HG02623 (cell line): Measurements from ENCODE around the gene TNS3.

Source experiments
- ATAC-seq: cut with Tn5 transposase; IDR thresholded peaks from one replicate; pipeline ENCODE4 v1.9.1; 2021; ENCODE audit warnings: moderate library complexity; ENCODE audit not compliant: unreplicated experiment

Gene TNS3

GRCh38 chr7:47490501-47491265, 91.2 kb downstream of the TNS3 start:
- ATAC-seq: no peak

DNA sequence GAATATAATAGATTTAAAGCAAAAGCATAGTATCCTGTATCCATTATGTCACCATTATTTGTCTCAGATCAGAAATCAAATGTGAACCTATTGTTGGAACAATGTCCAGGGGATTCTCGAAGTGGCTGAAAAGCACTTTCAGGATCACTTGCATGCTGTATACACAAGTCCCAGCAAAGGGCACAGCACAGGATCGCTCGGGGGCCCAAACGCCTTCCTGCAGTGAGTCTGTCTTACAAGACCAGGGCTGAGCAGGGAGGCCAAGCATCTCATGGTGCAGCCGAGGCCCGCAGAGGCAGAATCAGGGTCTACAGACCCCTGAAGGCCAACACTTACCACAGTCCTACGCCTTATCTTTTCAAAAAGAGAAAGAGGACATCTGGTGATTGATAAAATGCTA, 92.3 kb downstream of the TNS3 start:
- no peak for ATAC-seq

- no peak for ATAC-seq
Measured at GRCh38 chr7:47488969-47489342, 93.0 kb downstream of the TNS3 start.

DNA sequence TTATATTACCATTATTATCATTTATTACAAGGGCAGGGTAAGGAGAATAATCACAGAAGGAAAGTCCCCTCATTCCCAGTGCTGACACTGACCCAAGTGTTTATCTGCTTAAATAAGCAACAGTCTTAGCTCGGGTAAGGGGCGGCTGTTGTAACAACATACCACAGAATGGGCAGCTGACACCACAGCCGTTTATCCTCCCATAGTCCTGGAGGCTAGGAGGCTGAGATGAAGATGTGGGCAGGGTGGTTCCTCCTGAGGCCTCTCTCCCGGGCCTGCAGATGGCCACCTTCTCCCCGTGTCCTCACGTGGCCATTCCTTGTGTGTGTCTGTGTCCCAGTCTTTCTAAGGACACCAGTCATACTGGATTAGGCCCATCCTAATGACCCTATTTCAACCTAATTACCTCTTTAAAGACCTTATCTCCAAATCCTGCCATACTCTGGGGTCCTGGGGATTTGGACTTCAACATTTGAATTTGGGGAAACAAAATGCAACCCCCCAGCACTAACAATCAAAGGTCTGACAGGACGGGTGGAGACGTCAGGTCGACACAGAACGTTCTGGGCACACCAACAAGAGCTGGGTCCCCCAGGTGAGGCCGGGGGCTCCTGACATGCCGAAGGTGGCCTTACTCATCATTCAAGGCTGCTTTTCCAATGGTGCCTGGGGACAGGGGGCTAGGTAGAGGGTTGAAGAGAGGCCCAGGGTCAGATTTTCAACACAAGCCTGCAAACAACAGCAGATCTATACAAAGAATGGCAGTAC, 93.5 kb downstream of the TNS3 start:
- no peak for ATAC-seq

DNA sequence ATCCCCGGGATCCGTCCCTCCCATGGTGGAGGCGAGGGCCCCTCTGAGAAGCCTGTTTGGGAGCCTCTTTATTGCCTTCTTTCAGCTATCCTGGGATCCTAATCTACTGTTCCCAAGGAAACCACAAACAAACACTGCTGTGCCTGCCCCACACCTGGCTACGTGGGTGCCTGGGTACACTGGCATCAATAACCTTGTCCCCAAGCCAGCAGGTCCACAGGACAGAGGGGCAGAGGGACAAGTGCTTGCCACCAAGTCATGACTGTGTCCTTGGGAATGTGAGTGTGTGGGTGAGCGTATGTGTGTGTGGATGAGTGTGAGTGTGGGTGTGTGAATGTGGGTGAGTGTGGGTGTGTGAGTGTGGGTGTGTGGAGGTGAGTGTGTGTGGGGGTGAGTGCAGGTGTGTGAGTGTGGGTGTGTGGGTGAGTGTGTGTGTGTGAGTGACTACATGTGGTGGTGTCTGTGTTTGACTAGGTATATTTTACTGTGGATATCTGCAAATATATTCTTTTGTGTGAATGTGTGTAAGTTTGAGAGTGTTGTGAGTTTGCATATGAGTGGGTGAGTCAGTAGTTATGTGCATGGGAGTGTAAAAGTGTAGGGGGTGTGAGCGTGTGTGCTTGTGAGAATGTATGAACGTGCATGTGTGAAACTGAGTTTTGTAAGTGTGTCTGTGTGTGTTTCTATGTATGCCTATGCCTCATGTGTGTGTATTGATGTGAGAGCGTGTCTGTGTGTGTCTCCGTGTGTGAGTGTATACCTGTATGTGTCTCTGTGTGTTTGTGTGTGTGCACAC, 96.1 kb downstream of the TNS3 start:
- no peak for ATAC-seq

GRCh38 chr7:47484923-47485639, 96.8 kb downstream of the TNS3 start:
- no peak for ATAC-seq

DNA sequence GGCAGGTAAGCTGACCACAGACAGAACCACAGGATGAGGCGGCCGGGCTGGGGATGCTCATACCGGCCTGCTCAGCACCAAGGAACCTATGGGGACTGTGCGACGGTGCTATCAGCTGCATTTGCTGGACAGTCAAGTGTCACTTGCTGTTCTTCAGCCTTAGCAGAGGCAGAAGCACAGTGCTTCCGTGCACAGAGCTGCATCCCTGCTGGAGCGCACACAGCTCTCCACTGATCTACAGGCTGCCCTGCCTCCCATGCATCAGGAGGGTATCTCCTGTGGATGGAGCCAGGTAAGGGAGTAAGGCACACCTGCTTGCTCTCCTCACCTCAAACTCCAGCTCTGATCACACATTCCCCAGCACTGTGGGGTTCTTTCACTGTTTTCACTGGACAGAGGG, 97.5 kb downstream of the TNS3 start:
- ATAC-seq: no peak

DNA sequence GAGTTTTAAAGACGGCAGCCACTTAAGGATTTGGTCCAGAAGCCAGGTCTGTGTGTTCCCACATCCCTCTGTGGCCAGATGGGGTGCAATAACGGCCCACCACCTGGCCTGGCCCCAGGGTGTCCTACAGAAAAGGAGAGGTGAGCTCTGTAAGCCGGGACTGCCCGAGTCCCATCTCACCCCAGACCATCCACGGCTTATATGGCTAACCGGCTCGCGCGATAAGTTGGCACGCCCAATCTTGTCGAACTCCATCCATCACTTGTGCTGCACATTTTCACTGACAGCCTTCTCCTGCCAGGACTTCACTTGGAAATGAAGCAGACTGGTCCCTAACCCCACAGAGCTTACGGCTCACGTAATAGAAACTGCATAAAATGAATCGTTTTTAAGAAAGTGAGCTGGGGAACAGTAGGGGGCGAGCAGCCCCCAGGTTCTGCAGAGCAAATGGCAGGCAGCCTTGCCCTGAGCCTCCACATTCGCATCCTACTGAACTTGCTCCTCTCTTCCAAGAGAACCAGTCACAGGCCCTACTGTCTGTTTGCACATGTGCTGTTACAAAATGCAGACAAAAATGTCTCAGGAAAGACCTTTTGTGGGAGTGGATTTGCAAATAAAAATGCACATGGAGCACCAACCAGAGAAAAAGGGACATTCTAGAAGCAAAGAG, 98.2 kb downstream of the TNS3 start:
- ATAC-seq: no peak

DNA sequence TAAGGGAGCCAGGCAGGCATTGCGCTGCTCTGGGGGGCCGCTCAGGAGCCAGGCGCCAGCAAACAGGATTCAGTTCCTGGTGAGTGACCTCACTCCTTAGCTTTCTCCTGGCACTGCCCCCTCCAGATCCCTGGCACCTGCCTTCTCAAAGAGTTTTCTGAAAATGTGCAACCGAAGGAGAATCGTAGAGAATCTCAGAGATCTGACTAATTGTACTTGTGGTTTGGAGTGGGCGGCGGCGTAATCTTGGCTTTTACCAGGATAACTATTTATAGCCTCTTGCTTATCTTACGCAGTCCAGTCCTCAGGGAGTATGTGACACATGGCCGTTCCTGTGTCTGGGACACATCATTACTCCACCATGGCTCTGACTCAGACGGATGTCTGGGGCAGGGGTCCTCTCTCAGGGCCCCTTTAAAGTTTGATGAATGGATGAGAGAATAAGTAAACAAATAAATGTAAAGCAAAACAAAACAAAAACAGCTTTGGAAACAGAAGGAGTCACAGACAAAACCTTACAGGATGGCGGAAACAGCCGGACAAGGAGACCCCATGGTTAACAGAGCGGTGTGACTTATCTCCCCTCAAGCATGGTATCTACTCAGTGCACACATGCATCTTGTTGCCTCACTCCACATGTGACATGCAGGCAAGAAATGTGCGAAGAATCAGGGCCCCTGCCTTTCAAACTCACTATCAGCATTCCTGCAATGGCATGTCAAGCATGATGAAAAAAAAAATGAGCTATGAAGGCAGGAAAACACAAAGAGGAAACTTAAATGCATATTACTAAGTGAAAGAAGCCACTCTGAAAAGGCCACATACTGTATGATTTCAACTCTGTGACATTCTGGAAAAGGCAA, 99.7 kb downstream of the TNS3 start:
- ATAC-seq: no peak

- ATAC-seq: no peak
Measured at GRCh38 chr7:47481541-47482012, 100.3 kb downstream of the TNS3 start.

GRCh38 chr7:47480576-47481538, 101.1 kb downstream of the TNS3 start:
- peak; percentile 60 for ATAC-seq

- no peak for ATAC-seq
Measured at GRCh38 chr7:47479821-47480575, 101.9 kb downstream of the TNS3 start.

DNA sequence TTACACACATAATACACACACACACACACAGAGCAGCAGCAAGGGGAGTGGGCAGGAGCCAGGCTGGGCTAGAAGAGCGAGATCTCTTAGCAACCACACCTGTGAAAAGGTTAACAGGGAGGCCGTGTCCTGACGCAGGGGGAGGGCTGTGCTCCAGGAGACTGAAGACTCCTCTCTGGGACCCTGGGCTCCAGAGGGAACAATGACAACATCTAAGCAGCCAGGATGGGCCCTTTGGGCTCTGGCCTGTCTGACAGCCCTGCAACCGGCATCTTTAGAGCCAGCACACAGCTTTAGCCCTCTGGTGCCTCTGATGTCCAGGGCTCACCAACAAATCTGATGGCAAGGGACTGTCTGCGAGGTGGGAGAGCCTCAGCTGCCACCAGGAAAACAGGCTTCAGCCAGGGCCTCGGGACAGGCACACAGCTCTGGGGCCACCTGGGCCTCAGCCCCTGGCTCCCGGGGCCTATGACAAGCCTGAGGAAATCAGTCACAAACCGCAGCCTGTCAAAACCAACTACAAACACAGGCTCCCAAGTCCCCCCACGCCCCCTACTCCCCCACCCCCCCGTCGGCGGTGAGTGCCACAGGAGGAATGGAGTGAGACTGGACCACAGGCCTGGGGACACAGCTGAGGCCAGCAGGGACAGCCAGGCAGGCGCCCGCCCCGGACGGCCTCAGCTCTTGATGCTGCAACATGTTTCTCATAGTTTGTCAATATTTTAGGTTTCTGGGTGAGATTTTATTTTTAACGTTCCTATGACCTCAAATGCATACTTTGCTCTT, 102.8 kb downstream of the TNS3 start:
- ATAC-seq: no peak

- ATAC-seq: no peak
Measured at GRCh38 chr7:47478017-47478344, 103.9 kb downstream of the TNS3 start.

- ATAC-seq: no peak
Measured at GRCh38 chr7:47477191-47478016, 104.5 kb downstream of the TNS3 start.

GRCh38 chr7:47475880-47476227, 106.1 kb downstream of the TNS3 start:
- ATAC-seq: no peak
